ENCODE measurements around the gene GLIS1.

The GLIS1 gene

GRCh38 chr1:53575141-53575954 lies 163.6 kb downstream of the GLIS1 start:
- FAIRE-seq: no peak

GRCh38 chr1:53574621-53575020 lies 164.3 kb downstream of the GLIS1 start:
- FAIRE-seq: no peak

GRCh38 chr1:53573931-53574330 lies 165.0 kb downstream of the GLIS1 start:
- no peak for FAIRE-seq

GRCh38 chr1:53573522-53573921 lies 165.4 kb downstream of the GLIS1 start:
- no peak for FAIRE-seq

GRCh38 chr1:53572815-53573173 lies 166.2 kb downstream of the GLIS1 start:
- FAIRE-seq: no peak

- no peak for FAIRE-seq
These were observed 166.7 kb downstream of the GLIS1 start for GRCh38 chr1:53572065-53572814.

- FAIRE-seq: no peak
These were observed 170.4 kb downstream of the GLIS1 start for GRCh38 chr1:53568540-53568939.

GRCh38 chr1:53567851-53568250 lies 171.1 kb downstream of the GLIS1 start:
- FAIRE-seq: no peak

- FAIRE-seq: no peak
These were observed 171.5 kb downstream of the GLIS1 start for GRCh38 chr1:53567450-53567849.

- no peak for FAIRE-seq
These were observed 175.4 kb downstream of the GLIS1 start for GRCh38 chr1:53563611-53564010.

GRCh38 chr1:53562981-53563379 lies 176.0 kb downstream of the GLIS1 start:
- no peak for FAIRE-seq

- FAIRE-seq: no peak
These were observed 176.5 kb downstream of the GLIS1 start for GRCh38 chr1:53562291-53562980.

GRCh38 chr1:53561503-53562105 lies 177.4 kb downstream of the GLIS1 start:
- FAIRE-seq: no peak

GRCh38 chr1:53560581-53561502 lies 178.1 kb downstream of the GLIS1 start:
- FAIRE-seq: no peak

GRCh38 chr1:53559854-53560580 lies 178.9 kb downstream of the GLIS1 start:
- FAIRE-seq: no peak

GRCh38 chr1:53559391-53559815 lies 179.6 kb downstream of the GLIS1 start:
- FAIRE-seq: no peak

- FAIRE-seq: no peak
These were observed 180.1 kb downstream of the GLIS1 start for GRCh38 chr1:53558739-53559315.

GRCh38 chr1:53557830-53558738 lies 180.9 kb downstream of the GLIS1 start:
- FAIRE-seq: no peak

GRCh38 chr1:53557369-53557768 lies 181.6 kb downstream of the GLIS1 start:
- FAIRE-seq: no peak
